Thoracic aorta (tissue), 2 donors: Measurements from ENCODE around the gene DLX1. TPM values are rescaled to one million over a fixed set of nuclear protein-coding genes. Genes with fewer than 3 reads are reported as not detected.

ENCODE experiments used
- ATAC-seq: fragments of 150-250 bp; one replicate; pipeline ENCODE4 v1.8.0; 2017; ENCODE audit warnings: low read depth; ENCODE audit not compliant: insufficient number of reproducible peaks, low FRiP score
- DNase-seq: peaks from one replicate; pipeline ENCODE4 v3.0.0-alpha.2; 2020; ENCODE audit warnings: low spot score
- H3K27ac ChIP-seq, 2 donors: fragments of 200-600 bp; sonication (generic); 1 replicate in 1 of 2; 2 replicates in 1 of 2; pipeline ENCODE4 v1.5.1; 2016; ENCODE audit warnings: mild to moderate bottlenecking in 2 of 2, moderate library complexity in 2 of 2
- H3K27me3 ChIP-seq: fragments of 200-600 bp; sonication (generic); replicated peaks from 2 replicates; pipeline ENCODE4 v1.6.0; 2016; ENCODE audit warnings: mild to moderate bottlenecking; ENCODE audit not compliant: insufficient read depth
- H3K36me3 ChIP-seq: fragments of 200-600 bp; sonication (generic); one replicate; pipeline ENCODE4 v1.5.1; 2016
- H3K4me1 ChIP-seq, 2 donors: fragments of 200-600 bp; sonication (generic); 1 replicate in 1 of 2; 2 replicates in 1 of 2; pipeline versions ENCODE4 v1.5.1 to v1.6.0; 2016; ENCODE audit warnings: low read depth in 2 of 2, mild to moderate bottlenecking in 1 of 2; ENCODE audit not compliant: control insufficient read depth in 1 of 2
- H3K4me3 ChIP-seq: fragments of 200-600 bp; sonication (generic); 2 replicates; pipeline ENCODE4 v1.5.1; 2016; ENCODE audit warnings: mild to moderate bottlenecking
- H3K9me3 ChIP-seq: fragments of 200-600 bp; sonication (generic); 2 replicates; pipeline ENCODE4 v1.5.1; 2016
- total RNA-seq, 2 donors: library from RNA; depleted of rRNA; stranded (reverse); fragments of >200 nt; gene quantifications; one replicate each; pipeline versions ENCODE4 v1.1.0 to v1.2.3, GENCODE V29; 2016
- TF ChIP-seq, protein P1 (sequence below): fragments of 200-600 bp; sonication (generic); IDR thresholded peaks from one replicate; pipeline ENCODE4 v1.5.1; 2019; ENCODE audit warnings: antibody characterized with exemption

DLX1 gene
- total RNA-seq, 2 donors from 2014 or later, result 0.68 to 0.92 TPM

DNA sequence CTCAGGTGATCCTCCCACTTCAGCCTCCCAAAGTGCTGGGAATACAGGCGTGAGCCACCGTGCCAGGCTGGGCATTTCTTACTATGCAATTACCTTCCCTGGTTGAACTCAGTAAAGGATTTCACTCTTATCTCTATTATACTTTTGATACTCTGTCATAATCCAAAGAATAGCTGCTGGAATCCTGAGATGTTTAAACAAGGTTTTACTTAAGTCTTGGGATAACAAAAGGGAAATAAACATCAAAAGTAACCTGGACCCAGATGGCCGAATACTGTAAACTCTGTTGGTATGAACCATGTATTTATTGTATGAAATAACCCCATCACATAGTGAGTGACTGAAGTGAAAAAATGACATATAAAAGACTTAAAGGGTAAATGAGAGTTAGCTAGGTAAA lies 29.3 kb downstream of the DLX1 start:
- DNase-seq (no peak), ATAC-seq (no peak)
- no peak overlapping the region for H3K4me3 ChIP-seq
- H3K9me3 ChIP-seq, result no peaks in the 10 kb centered on the region
- no peaks in the 10 kb centered on the region for H3K36me3 ChIP-seq
- TF ChIP-seq, protein P1, sequence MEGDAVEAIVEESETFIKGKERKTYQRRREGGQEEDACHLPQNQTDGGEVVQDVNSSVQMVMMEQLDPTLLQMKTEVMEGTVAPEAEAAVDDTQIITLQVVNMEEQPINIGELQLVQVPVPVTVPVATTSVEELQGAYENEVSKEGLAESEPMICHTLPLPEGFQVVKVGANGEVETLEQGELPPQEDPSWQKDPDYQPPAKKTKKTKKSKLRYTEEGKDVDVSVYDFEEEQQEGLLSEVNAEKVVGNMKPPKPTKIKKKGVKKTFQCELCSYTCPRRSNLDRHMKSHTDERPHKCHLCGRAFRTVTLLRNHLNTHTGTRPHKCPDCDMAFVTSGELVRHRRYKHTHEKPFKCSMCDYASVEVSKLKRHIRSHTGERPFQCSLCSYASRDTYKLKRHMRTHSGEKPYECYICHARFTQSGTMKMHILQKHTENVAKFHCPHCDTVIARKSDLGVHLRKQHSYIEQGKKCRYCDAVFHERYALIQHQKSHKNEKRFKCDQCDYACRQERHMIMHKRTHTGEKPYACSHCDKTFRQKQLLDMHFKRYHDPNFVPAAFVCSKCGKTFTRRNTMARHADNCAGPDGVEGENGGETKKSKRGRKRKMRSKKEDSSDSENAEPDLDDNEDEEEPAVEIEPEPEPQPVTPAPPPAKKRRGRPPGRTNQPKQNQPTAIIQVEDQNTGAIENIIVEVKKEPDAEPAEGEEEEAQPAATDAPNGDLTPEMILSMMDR, result no peak
- H3K27me3 ChIP-seq, result no peaks in the 10 kb centered on the region
- H3K4me1 ChIP-seq, result no peaks in the 10 kb centered on the region
- no peak overlapping the region for H3K27ac ChIP-seq

DNA sequence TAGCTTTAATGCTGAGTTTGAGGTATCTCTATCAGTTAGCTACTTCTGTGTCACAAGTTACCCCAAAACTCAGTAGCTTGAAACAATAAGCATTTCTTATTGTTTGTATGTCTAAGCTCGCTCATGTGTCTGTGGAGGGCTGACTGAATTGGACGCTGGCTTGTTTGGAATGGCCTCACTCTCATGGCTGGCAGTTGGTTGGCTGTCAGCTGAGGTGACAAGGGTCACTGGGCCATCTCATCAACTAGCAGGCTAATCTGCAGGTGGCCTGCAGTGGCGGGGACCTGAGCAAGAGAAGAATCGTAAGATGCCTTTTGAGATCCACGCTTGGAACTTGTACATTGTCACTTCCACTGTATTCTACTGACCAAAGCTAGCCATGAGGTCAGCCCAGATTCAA lies 30.8 kb downstream of the DLX1 start:
- H3K9me3 ChIP-seq, result no peaks in the 10 kb centered on the region
- ATAC-seq (no peak), DNase-seq (no peak)
- no peaks in the 10 kb centered on the region for H3K4me1 ChIP-seq
- H3K4me3 ChIP-seq, result no peak overlapping the region
- no peaks in the 10 kb centered on the region for H3K36me3 ChIP-seq
- H3K27me3 ChIP-seq, result no peaks in the 10 kb centered on the region
- TF ChIP-seq, protein P1, result no peak
- no peak overlapping the region for H3K27ac ChIP-seq

- Histone ChIP-seq H3K27me3 (no peaks in the 10 kb centered on the region), H3K9me3 (no peaks in the 10 kb centered on the region), H3K36me3 (no peaks in the 10 kb centered on the region), H3K4me3 (no peak overlapping the region), H3K27ac (no peak overlapping the region), H3K4me1 (no peaks in the 10 kb centered on the region)
- TF ChIP-seq, protein P1, result no peak
- ATAC-seq (no peak), DNase-seq (no peak)
Measured at GRCh38 chr2:172119089-172119488, 33.8 kb downstream of the DLX1 start.

DNA sequence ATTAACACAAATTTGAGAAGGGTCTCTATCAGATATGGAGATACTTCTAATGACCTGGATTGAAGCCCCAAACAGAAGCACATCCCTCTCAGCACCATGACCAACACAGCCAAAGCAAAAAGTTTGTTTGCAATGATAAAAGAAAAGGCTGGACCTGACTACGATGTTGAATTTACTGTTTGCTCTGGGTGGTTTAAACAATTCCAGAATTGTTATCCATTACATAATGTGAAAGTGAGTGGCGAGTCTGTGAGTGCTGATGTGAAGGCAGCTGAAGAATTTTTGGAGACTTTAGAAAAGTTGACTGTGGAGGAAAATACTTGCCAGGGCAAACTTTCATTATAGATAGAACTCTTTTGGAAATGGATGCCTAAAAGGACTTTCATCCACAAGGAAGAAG lies 34.8 kb downstream of the DLX1 start:
- Histone ChIP-seq H3K27me3 (no peaks in the 10 kb centered on the region), H3K4me1 (no peaks in the 10 kb centered on the region), H3K4me3 (no peak overlapping the region), H3K9me3 (no peaks in the 10 kb centered on the region), H3K36me3 (no peaks in the 10 kb centered on the region), H3K27ac (no peak overlapping the region)
- DNase-seq, result no peak
- no peak for ATAC-seq
- TF ChIP-seq, protein P1, result no peak

- Histone ChIP-seq H3K27ac (no peak overlapping the region), H3K36me3 (no peaks in the 10 kb centered on the region), H3K9me3 (no peaks in the 10 kb centered on the region), H3K4me3 (no peak overlapping the region), H3K27me3 (no peaks in the 10 kb centered on the region), H3K4me1 (no peaks in the 10 kb centered on the region)
- TF ChIP-seq, protein P1, result no peak
- no peak for ATAC-seq
- no peak for DNase-seq
Measured at GRCh38 chr2:172128484-172128883, 43.2 kb downstream of the DLX1 start.
